HG03064 (cell line): ENCODE data around the gene PLCD3.
A peak's percentile ranks its signal among the peaks of the same experiment; 100 is the strongest.
"Not testable (repeated sequence)": the region's sequence is repeated elsewhere in the genome, so short reads cannot be mapped to it uniquely, and the experiment has no call there.

Experiments used
- ATAC-seq: cut with Tn5 transposase; IDR thresholded peaks from one replicate; pipeline ENCODE4 v1.9.1; 2021; ENCODE audit warnings: low read depth; ENCODE audit not compliant: unreplicated experiment

PLCD3 gene

DNA sequence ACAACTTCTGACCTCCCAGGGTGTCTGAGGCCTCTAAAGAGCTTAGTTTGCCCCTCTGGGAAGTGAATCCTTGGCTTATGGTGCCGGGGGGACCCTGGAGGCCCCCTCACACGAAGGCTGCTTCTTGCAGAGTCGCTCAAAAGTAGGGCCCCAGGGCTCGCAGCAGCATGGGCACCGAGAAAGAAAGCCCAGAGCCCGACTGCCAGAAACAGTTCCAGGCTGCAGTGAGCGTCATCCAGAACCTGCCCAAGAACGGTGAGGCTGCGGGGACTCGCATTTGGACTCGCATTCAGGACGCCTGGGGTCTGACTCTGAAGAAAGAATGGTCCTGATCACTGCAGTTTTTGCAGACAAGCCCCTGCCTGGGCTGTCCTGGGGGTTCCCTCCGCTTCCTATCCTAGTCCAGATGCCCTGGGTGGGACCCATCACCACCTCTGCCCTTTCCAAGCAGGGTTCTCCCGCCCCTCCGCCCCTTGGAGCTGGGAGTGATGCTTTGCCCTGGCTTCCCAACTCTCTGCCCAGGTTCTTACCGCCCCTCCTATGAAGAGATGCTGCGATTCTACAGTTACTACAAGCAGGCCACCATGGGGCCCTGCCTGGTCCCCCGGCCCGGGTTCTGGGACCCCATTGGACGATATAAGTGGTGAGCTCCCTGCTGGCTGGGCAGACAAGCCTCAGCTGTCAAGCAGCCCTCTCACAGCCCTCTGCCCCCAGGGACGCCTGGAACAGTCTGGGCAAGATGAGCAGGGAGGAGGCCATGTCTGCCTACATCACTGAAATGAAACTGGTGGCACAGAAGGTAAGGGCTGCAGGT, 3.9 kb upstream of the PLCD3 start:
- ATAC-seq: no peak

- ATAC-seq: peak; percentile 66
Measured at GRCh38 chr17:45135192-45135977, 3.1 kb upstream of the PLCD3 start, which contains the start of gene ACBD4. Gene ACBD4 (plus strand): TSS chr17:45135687. CDS start chr17:45136145, 458 bp downstream.

DNA sequence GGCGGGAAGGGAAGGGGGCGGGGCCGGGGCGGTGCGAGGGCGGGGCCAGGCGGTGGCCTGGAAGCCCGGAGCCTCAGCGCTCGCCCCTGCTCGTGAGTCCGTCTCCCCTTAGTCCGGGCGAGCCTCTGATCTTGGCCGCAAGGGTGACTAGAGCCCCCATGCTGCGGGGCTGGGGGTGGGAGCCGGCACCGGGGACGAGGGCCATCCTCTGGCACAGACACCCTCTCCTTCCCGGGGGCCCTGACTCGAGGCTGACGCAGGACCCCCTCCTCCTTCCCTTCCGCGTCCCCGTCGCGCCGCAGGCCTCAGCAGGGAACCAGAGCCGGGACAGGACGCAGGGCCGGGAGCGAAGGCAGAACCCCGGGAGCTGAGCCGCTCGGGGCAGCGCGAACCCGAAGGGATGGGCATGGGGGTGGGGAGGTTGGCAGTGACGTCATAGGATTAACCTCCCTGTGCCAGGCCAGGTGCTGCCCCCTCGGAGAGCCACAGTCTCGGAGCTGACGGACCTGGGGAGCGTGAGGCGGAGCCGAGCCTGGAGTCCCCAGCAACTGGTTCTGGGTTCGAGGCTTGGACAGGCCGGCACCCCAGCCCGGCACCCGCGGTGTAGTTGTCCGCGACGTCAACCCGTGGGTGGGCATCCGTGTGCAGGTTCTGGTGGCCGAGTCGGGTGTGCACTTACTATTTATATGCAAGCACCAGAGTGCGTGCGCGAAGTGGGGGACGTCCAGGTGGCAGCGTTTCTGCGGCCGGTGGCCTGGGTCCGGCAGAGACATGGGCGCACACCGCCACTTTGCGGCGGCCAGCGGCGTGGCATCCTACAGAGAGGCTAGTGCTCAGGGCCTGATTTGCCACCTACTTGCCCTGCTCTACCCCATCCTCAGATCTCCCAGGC, 503 bp upstream of the PLCD3 start:
- ATAC-seq: no peak

GRCh38 chr17:45131616-45132319, 547 bp downstream of the PLCD3 start:
- no peak for ATAC-seq

- no peak for ATAC-seq
Measured at GRCh38 chr17:45130681-45131615, 1.4 kb downstream of the PLCD3 start.

DNA sequence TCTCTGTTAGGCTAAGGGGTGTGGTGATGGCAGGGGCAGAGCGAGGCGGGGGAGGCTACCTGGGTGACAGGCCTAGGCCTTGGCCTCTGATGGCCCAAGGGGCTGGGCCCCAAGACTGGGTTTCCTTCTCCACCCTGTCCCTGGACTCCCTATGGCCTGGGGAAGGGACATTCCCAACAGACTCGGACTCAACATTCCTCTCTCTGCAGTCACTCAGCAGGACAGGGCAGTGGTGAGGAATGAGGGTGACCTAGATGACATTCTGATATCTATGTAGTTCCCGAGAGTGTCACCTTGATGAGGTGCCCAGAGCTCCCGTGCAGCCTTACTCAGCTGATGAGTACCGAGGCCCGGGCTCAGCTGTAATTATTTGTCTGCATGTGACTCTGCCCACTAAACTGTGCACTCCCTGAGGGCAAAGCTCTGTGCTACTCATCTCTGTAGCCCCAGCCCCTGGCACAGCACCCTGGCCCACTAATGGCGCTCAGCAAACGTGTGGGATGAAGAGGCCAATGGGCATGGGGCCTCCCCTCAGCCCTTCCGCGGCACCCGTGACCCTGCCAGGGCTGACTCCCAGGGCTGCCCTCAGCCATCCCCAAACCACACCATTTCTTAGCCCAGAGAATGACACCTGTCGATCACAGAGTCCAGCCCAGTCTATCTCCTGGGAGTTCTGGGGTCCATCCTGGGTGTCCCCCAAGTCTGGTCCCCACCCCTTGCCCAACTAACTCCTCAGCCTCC, 2.2 kb downstream of the PLCD3 start:
- no peak for ATAC-seq

GRCh38 chr17:45129426-45129939, 2.8 kb downstream of the PLCD3 start:
- ATAC-seq: no peak

DNA sequence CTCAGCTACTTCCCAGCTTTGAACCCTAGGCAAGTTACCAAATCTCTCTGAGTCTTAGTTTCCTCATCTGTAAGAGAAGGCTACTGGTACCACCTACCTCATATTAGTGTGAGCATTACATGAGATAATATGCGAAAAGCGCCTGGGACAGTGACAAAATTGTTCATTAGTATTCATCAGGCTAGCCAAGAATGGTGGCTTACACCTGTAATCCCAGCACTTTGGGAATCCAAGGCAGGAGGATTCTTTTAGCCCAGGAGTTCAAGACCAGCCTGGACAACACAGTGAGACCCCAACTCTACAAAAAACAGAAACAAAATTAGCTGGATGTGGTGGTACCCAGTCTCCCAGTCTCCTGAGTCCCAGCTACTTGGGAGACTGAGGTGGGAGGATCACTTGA, 3.3 kb downstream of the PLCD3 start:
- ATAC-seq: no peak

DNA sequence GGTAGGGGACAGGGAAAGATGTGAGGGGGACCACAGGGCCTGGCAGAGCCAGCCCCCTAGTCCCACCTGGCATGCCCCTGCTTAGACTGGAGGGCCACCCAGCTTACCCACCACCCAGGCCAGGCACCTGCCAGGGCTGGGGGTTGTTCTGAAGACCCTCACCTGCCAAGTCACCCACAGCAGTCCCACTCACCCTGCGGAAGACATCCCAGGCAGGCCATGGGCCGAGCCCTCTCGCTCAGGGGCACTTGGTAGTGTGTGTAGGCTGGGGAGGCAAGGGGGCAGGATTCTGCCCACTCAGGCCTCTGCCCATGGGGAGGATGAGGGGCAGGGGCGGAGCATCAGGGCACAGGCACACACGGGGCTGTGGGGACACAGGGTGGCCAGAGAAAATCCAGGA, 4.0 kb downstream of the PLCD3 start:
- ATAC-seq: no peak

DNA sequence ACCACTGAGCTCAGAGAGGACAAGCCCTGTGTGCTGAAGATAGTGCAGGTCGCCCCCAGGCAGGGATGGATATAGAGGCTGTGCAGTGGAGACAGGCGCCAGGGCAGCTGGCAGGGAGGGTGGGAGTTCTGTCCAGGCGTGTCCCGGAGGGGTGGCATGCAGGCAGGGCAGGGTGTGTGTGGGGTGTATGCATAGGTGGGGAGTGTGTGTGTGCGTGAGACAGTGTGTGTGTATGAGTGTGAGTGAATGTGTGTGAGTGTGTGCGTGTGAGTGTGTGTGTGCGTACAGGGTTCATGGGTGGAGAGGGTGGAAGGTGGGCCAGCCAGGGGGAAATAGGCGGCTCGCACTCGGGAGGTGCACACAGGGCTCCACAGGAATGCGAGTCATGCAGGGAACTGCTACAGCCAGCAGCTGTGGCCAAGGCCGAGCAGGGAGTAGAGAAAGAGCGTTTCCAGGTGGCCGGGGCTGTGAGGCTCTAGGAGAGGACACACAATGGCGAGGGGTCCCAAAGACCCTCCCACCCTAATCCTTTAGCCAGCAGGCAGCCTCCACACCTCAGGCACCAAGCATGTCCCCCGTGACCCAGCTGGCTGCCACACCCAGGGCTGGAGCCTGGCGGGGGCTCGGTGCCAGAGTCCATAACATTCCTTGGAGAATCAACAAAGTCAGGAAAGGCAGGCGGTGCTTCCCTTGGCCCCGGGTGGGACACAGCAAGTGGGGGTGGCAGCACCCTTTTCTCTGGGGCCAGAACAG, 4.6 kb downstream of the PLCD3 start:
- no peak for ATAC-seq

- ATAC-seq: no peak
Measured at GRCh38 chr17:45127207-45127547, 5.1 kb downstream of the PLCD3 start.

GRCh38 chr17:45125509-45125908, 6.8 kb downstream of the PLCD3 start:
- no peak for ATAC-seq

DNA sequence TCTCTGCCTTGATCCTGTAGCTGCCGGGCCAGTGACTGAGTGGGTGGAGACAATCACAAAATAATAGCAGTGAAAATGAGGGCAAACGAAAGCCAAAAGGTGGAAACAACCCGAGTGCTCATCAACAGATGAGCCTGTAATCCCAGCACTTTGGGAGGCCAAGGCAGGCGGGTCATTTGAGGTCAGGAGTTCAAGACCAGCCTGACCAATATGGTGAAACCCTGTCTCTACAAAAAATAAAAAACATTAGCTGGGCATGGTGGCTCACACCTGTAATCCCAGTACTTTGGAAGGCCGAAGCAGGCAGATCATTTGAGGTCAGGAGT, 7.6 kb downstream of the PLCD3 start:
- not testable (repeated sequence) for ATAC-seq

- no peak for ATAC-seq
Measured at GRCh38 chr17:45123930-45124796, 8.2 kb downstream of the PLCD3 start.

- ATAC-seq: no peak
Measured at GRCh38 chr17:45123076-45123770, 9.1 kb downstream of the PLCD3 start.

DNA sequence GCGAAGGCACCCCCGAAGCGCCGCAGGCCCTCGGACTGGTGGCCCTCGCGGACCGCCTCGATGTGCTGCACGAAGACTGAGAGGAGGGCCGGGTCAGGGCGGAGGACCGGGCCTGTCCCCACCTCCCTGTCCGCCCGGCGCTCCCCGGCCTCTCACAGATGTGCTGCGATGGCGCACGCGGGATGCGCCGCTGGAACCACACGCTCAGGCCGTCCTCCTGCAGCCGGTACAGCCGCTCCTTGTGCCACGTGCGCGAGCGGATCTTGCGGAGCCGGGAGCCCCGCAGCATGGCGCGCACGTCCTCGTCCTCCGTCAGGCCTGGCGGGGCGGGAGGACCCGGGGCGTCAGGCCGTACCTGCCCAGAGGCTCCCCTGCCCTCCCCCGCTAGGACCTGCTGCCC, 11.3 kb downstream of the PLCD3 start:
- ATAC-seq: no peak
